ENCODE measurements around the gene TMEM272. TPM values are rescaled to one million over a fixed set of nuclear protein-coding genes. Genes with fewer than 3 reads are reported as not detected.
"Not testable (repeated sequence)": the region's sequence is repeated elsewhere in the genome, so short reads cannot be mapped to it uniquely, and the experiment has no call there.

TMEM272 gene
- total and polyA plus RNA-seq, 9 of the 15 experiments (the other 6 are each of a cell fraction or from before 2014, with no cell fraction given): 0.04 to 0.16 (median 0.06) TPM; not detected in 2

GRCh38 chr13:51825165-51825592, 19.8 kb downstream of the TMEM272 start:
- no peaks in the 10 kb centered on the region for H3K79me2 ChIP-seq (ENCODE audit: control insufficient read depth, insufficient read depth, low read length)
- POLR2A ChIA-PET: interaction anchor here (0.7 kb wide), 1 partner anchor 16 kb away, joined by 3 read pairs; no protein-coding TSS in a partner anchor
- no peaks in the 10 kb centered on the region; a peak in 1 of 5 replicates for H3K4me1 ChIP-seq (replicated peaks in 1 of 2; ENCODE audit: control insufficient read depth in 2 of 2, insufficient read depth in 2 of 2, low read length in 2 of 2)
- FAIRE-seq (no peak), DNase-seq (ENCODE audit: extremely low read depth in 1 of 4, low spot score in 3 of 4) (no peak), ATAC-seq (no peak)
- peaks cover 3 to 33% of the 10 kb centered on the region in 2 experiments; a peak in 4 of 5 replicates for H3K27me3 ChIP-seq (ENCODE audit: control insufficient read depth in 2 of 2, insufficient read depth in 2 of 2, low read length in 2 of 2)
- H2AFZ ChIP-seq (ENCODE audit: low read depth, low read length): no peak overlapping the region
- WGBS (ENCODE audit: insufficient coverage, low coverage, missing lambda C conversion rate): 24% methylated on average over 2 of the region's 2 CpGs
- CTCF ChIA-PET (ENCODE audit: low intra/inter-chr PET ratio): no interaction called here
- no TSS peak for BruUV-seq (replicated peaks)
- H4K20me1 ChIP-seq (replicated peaks; ENCODE audit: control insufficient read depth, insufficient read depth, low read length): no peaks in the 10 kb centered on the region
- H3K27ac ChIP-seq (ENCODE audit: extremely low read depth, low read depth, low read length): no peak overlapping the region
- H3K4me2 ChIP-seq (ENCODE audit: insufficient read depth, low read length): no peak overlapping the region
- no peak overlapping the region for H3K9ac ChIP-seq (ENCODE audit: insufficient read depth in 1 of 2, low read depth in 2 of 2, low read length in 2 of 2)
- H3K9me1 ChIP-seq (ENCODE audit: control insufficient read depth, insufficient read depth, low read length): no peaks in the 10 kb centered on the region
- TF ChIP-seq MEF2D (tag; conservative IDR thresholded peaks at IDR 0.05; ENCODE audit: low read depth) (peak; percentile 35; the same call in 1 of the 2 replicates), CEBPG (CRISPR knock-in tag; IDR thresholded peaks at IDR 0.05) (no peak), CEBPG (tag; conservative IDR thresholded peaks at IDR 0.05 in 1 of 2, IDR thresholded peaks at IDR 0.05 in 1 of 2) (peak; percentile 39 to 72; a peak in 2 of 4 replicates), STAG1 (CRISPR knock-in tag; IDR thresholded peaks at IDR 0.05; ENCODE audit: borderline replicate concordance) (no peak), ZNF174 (CRISPR knock-in tag; IDR thresholded peaks at IDR 0.05) (no peak), ZBTB9 (CRISPR knock-in tag; IDR thresholded peaks at IDR 0.05) (peak; percentile 51; the same call in 1 of the 2 replicates), CEBPB (tag; IDR thresholded peaks at IDR 0.05) (peak; percentile 53)
- H3K4me3 ChIP-seq: no peak overlapping the region
- no peaks in the 10 kb centered on the region for H3K36me3 ChIP-seq (ENCODE audit: control insufficient read depth, insufficient read depth, low read length)
- in situ Hi-C loops (cut with MboI): loop anchor here (10.0 kb wide), 1 partner anchor 300 kb away; the partner anchor contains the start of gene NEK5
- intact Hi-C loops (cut with micrococcal nuclease): no loop called here
- H3K9me3 ChIP-seq (replicated peaks; ENCODE audit: control insufficient read depth, insufficient read depth, low read depth, low read length): no peaks in the 10 kb centered on the region

- H3K4me1 ChIP-seq (replicated peaks in 1 of 2; ENCODE audit: control insufficient read depth in 2 of 2, insufficient read depth in 2 of 2, low read length in 2 of 2); H3K27ac ChIP-seq (ENCODE audit: extremely low read depth, low read depth, low read length); H3K4me2 ChIP-seq (ENCODE audit: insufficient read depth, low read length); H3K36me3 ChIP-seq (ENCODE audit: control insufficient read depth, insufficient read depth, low read length); H3K4me3 ChIP-seq; H4K20me1 ChIP-seq (replicated peaks; ENCODE audit: control insufficient read depth, insufficient read depth, low read length); H3K9me3 ChIP-seq (replicated peaks; ENCODE audit: control insufficient read depth, insufficient read depth, low read depth, low read length); POLR2A ChIA-PET; H3K9ac ChIP-seq (ENCODE audit: insufficient read depth in 1 of 2, low read depth in 2 of 2, low read length in 2 of 2); FAIRE-seq; intact Hi-C loops (cut with micrococcal nuclease); ATAC-seq; BruUV-seq (replicated peaks); CTCF ChIA-PET (ENCODE audit: low intra/inter-chr PET ratio); DNase-seq (ENCODE audit: extremely low read depth in 1 of 4, low spot score in 3 of 4); H3K79me2 ChIP-seq (ENCODE audit: control insufficient read depth, insufficient read depth, low read length); H3K9me1 ChIP-seq (ENCODE audit: control insufficient read depth, insufficient read depth, low read length); H2AFZ ChIP-seq (ENCODE audit: low read depth, low read length): not testable (repeated sequence)
- in situ Hi-C loops (cut with MboI): loop anchor here (10.0 kb wide), 1 partner anchor 300 kb away; the partner anchor contains the start of gene NEK5
- WGBS (ENCODE audit: insufficient coverage, low coverage, missing lambda C conversion rate): 41% methylated on average over 6 of the region's 11 CpGs
- peaks cover 3 to 34% of the 10 kb centered on the region in 2 experiments; a peak in 4 of 5 replicates for H3K27me3 ChIP-seq (ENCODE audit: control insufficient read depth in 2 of 2, insufficient read depth in 2 of 2, low read length in 2 of 2)
These were observed 20.3 kb downstream of the TMEM272 start for GRCh38 chr13:51824712-51825111.
